HG03342 (cell line): ENCODE results near the gene NPFF.

Experiments used
- ATAC-seq: cut with Tn5 transposase; IDR thresholded peaks from one replicate; pipeline ENCODE4 v1.9.1; 2021; ENCODE audit warnings: mild to moderate bottlenecking, moderate library complexity; ENCODE audit not compliant: unreplicated experiment

The NPFF gene

DNA sequence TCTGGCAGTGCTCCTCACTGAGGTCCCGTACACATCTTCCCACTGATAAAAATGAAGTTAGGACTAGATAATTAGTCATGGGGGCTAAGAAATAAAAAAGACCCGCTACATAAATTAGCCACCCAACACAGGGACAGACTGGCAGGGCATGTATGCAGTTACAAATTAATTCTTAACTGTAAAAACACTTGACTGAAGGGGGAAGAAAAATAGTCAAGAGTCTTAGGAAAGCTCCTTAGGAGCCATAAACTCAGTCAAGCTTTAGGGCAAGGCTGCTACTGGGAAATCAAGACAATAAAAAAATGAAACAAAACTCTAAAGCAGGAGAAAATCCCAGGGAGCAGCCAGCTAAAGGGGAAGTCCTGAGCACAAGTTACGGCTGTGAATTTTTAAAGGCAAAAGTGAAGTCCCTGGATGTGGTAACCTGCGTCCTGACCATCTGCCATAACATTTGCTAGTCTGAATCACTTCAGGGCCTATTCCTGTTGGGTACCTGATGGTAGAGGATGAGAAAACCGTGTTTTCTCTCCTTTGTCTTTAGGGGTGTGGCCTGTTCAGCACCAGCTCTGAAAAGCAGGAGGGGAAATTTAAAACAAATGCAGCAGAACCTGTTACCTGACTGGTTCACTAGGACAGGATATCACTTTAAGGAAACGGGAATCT lies 7.5 kb upstream of the NPFF start:
- no peak for ATAC-seq

GRCh38 chr12:53513712-53514410 lies 6.6 kb upstream of the NPFF start:
- ATAC-seq: no peak

GRCh38 chr12:53510181-53510812 lies 3.0 kb upstream of the NPFF start:
- ATAC-seq: no peak

DNA sequence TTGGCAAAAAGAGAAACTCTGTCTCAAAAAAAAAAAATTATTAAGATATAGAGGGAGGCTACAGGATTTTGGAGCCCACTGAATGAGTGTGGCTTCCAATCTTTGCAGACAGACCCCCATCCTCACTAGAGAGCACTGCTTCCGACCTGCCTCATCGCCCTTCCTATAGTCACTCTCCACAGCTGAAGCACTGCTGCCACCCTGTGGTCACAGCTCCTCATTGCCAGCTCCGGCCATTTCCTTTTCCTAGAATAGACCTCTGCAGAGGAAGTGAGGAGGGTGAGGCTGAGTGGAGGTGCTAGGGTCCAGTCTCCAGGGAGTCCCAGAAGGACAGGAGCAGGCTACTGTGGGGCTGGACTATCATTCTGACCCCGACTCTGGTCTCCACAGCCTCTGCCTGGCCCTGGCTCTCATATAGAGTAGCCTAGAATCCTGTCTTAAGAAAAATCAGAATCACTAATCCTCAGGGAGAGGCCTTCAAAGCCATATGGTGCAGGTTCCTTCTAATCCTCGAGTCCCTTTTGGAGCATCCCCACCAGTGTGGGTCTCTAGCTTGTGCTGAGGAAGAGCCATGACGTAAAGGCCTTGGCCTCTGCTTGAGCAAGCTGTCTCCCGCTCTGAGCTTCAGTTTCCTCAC lies 1.4 kb upstream of the NPFF start:
- peak; percentile 85 for ATAC-seq

DNA sequence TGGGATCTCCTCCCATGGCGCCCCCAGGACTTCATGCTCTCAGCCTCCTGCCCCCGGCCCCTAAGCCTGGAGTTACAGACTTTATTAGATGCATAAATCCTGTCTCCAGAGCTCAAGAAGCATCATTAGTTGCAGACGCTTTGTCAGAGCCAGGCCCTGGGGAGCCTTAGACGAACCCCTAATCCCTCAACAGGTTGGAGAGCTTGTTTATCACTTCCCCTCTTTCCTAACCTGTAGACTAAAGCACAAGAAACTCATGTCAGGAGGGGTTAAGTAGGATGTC lies 260 bp upstream of the NPFF start:
- ATAC-seq: no peak

- ATAC-seq: no peak
Measured at GRCh38 chr12:53506450-53506785, 866 bp downstream of the NPFF start.

DNA sequence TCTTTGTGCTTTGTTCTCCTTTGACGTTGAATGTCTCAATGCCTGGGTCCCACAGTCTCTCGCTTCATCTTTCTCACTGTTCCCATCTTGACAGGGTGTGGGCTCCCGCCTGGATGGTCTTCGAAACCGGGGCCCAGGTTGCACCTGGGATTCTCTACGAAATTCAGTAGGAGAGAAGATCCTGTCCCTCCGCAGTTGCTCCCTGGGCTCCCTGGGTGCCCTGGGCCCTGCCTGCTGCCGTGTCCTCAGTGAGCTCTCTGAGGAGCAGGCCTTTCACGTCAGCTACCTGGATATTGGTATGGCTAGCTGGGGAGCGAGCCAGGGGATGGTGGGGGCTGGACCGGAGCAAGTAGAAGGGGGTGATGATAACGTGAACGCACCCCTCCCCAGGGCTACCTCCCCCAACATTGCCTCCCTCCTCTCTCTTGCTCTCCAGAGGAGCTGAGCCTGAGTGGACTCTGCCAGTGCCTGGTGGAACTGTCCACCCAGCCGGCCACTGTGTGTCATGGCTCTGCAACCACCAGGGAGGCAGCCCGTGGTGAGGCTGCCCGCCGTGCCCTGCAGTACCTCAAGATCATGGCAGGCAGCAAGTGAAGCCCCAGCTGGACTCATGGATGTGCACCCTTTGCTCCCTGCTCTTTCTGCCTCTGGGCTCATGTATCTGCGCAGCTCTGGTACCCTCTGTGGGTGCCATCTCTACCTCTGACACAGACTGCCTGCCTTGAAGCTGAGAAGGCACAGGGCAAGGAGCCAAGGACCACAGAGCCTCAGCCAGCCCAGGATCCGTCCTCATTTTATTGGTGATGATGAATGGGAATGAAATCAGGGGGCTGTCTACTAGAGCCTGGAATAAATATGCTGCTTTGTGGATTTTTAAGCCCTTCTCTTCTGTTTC lies 1.5 kb downstream of the NPFF start:
- ATAC-seq: no peak

DNA sequence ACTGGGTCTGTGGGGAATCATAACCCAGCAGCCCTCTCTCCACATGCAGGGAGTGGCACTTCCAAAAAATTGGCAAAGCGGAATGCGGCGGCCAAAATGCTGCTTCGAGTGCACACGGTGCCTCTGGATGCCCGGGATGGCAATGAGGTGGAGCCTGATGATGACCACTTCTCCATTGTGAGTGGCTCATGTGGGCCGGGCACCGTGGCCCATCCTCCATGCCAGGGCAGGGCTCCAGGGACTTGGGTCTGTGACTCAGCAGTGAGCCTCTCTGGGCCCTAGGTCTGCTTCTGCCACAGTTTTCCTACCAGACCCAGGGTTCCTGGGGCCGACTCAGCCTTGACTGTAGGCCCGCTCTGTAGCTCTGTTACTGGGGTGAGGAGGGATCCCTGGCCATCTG lies 2.2 kb downstream of the NPFF start:
- no peak for ATAC-seq

GRCh38 chr12:53504004-53504920 lies 3.0 kb downstream of the NPFF start:
- ATAC-seq: no peak

GRCh38 chr12:53502983-53503728 lies 4.1 kb downstream of the NPFF start:
- ATAC-seq: no peak

- ATAC-seq: no peak
Measured at GRCh38 chr12:53502331-53502730, 5.0 kb downstream of the NPFF start.

- ATAC-seq: no peak
Measured at GRCh38 chr12:53501615-53502181, 5.6 kb downstream of the NPFF start.

DNA sequence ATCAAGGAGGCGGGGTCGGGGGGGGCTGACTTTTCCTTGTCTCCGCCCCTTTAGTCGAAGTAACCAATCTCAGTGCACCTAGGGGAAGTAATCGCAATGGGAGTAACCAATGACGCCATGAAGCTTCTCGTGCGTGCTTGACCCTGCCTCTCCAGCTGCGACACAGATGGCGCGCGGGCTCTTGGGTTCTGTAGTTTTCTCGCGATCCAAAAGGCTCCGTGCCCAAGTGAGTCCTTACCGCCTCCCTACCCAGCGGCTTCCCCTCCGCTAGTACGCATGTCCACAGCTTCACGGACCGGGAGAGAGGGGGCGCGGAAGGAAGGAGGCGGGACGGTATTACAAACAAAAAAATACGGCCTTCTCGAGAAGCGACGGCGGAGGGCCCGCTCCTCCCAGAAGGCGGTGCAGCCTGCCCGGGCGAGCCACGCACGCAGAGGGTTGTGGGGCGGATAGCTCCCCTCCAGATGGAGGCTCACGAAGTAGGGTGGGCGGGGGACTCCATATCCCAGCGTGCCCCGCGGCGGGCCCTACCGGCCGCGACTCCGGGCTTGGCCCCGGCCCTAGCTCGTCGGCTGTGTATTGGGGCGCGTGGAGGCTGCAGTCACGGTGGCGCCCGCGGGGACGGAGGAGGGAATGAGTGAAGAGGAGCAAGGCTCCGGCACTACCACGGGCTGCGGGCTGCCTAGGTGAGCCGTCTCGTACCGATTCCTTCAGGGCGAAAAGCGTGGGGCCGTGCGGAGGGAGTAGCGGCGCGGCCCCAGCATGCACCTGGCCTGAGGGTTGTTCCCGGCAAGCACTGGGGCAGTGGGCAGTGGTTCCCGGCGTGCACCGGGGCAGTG lies 6.3 kb downstream of the NPFF start, which contains the start of gene TARBP2:
Gene TARBP2 (plus strand): TSS at position 508 of the 839 bp plus-strand sequence. CDS start 126 bp downstream, at position 634.
- peak; percentile 73 for ATAC-seq

DNA sequence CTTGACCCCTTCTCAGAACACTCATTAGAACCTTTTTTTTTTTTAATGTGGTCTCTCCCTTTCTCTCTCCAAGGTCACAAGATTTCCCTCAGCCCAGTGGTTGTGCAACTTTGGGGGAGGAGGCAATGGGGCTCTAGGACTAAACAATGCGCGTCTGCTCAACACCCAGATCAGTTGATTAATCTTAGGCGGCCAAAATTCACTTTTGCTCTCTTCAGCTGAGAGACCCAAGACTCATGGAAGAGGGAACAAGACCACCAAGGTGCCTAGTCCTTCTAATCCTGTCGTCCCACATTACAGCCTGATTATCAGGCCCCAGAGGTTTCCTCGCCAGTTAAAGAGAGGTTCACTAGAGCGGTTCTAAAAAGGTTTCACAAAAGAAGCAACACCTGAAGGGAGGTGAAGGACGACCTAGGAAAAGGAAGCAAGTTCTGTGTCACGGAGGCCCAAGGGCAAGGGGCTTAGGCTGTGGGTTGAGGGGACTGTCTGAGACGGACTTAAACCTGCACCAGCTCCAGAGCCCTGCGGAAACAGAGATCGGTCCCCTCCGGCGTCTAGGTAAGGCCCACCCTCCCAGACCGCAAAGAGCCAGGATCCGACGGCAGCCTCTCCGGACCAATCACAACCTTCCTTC lies 7.0 kb downstream of the NPFF start:
- ATAC-seq: no peak

DNA sequence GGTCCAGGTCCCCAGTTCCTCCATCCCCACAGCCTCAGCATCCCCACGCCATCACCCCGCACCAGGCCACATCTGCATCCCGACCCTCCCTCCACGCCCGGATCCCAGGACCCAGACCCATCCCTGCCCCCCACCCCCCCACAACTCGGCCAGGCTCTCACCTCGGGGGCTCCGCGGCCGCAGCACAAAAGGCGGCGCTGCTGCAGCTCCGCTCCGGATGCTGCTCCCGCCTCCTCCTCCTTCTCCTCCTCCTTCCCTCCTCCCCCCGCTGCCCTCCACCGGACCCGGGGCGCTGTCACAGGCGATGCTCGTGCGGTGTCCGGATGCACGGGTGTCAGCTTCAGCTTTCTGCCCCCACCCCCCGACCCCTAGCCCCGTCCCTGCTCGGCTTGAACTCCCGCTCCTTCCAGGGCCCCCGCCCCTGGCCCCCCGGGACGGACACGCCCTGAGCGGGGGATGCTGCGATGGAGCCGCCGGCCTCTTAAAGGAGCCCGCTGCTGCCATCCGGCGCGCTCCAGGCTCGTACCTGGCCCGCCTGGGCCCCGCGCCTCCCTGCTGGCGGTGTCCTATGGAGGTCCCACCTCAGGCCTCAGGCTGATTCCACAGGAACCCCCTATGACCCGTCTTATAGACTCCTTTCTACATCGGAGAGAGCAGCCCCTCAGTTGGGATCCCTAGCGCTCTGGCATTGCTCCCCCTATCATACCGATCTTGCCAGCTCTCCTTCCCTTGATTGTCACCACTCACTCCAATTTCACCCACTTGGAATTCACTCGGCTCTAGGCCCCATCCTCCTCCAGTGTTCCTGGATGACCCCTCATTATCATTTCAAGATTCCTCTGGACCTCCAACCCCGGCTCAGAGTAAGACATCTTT lies 7.8 kb downstream of the NPFF start, which contains the start of gene MAP3K12:
Gene MAP3K12 (minus strand): TSS at position 193 of the 876 bp plus-strand sequence. CDS start 12,067 bp downstream, outside the sequence.
- ATAC-seq: no peak

GRCh38 chr12:53498235-53498630 lies 9.1 kb downstream of the NPFF start:
- ATAC-seq: no peak
